ENCODE measurements around the gene TTLL9. TPM values are rescaled to one million over a fixed set of nuclear protein-coding genes. Genes with fewer than 3 reads are reported as not detected.

The TTLL9 gene
- total RNA-seq, 2 donors from 2014 or later, result 1.2 TPM; not detected in 1

DNA sequence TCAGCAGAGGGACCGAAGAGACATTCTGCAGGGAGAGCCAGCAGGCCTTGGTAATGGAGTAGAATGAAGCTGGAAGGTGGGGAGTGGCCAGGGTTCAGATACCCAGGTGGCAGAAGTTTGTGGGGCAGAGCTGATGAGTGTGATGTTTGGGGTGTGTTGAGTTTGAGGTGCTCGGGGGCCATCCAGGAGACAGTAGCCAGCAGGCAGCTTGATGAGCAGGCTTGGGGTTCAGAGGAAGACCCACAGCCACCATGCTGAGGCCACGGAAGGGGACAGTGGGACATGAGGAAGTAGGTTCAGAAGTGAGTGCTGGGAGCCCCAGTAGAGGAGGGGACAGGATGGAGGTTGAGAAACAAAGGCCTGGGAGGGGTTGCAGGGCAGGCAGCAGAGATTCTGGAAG, 13.9 kb upstream of the TTLL9 start:
- Histone ChIP-seq H3K27me3 (replicated peaks; ENCODE audit: insufficient read depth) (no peaks in the 10 kb centered on the region), H3K36me3 (no peaks in the 10 kb centered on the region), H3K4me3 (no peak overlapping the region), H3K9me3 (no peaks in the 10 kb centered on the region), H3K4me1 (replicated peaks) (peaks cover 5% of the 10 kb centered on the region), H3K27ac (no peak overlapping the region)
- WGBS, result 64% methylated on average over 3 of the region's 3 CpGs
- no peak for DNase-seq (ENCODE audit: low spot score)
- intact Hi-C loops (cut with DNase I), result no loop called here
- TF ChIP-seq, protein P1, sequence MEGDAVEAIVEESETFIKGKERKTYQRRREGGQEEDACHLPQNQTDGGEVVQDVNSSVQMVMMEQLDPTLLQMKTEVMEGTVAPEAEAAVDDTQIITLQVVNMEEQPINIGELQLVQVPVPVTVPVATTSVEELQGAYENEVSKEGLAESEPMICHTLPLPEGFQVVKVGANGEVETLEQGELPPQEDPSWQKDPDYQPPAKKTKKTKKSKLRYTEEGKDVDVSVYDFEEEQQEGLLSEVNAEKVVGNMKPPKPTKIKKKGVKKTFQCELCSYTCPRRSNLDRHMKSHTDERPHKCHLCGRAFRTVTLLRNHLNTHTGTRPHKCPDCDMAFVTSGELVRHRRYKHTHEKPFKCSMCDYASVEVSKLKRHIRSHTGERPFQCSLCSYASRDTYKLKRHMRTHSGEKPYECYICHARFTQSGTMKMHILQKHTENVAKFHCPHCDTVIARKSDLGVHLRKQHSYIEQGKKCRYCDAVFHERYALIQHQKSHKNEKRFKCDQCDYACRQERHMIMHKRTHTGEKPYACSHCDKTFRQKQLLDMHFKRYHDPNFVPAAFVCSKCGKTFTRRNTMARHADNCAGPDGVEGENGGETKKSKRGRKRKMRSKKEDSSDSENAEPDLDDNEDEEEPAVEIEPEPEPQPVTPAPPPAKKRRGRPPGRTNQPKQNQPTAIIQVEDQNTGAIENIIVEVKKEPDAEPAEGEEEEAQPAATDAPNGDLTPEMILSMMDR (IDR thresholded peaks at IDR 0.05), result no peak
- TF ChIP-seq POLR2AphosphoS5 (IDR thresholded peaks at IDR 0.05) (no peak), POLR2A (IDR thresholded peaks at IDR 0.05) (no peak)

DNA sequence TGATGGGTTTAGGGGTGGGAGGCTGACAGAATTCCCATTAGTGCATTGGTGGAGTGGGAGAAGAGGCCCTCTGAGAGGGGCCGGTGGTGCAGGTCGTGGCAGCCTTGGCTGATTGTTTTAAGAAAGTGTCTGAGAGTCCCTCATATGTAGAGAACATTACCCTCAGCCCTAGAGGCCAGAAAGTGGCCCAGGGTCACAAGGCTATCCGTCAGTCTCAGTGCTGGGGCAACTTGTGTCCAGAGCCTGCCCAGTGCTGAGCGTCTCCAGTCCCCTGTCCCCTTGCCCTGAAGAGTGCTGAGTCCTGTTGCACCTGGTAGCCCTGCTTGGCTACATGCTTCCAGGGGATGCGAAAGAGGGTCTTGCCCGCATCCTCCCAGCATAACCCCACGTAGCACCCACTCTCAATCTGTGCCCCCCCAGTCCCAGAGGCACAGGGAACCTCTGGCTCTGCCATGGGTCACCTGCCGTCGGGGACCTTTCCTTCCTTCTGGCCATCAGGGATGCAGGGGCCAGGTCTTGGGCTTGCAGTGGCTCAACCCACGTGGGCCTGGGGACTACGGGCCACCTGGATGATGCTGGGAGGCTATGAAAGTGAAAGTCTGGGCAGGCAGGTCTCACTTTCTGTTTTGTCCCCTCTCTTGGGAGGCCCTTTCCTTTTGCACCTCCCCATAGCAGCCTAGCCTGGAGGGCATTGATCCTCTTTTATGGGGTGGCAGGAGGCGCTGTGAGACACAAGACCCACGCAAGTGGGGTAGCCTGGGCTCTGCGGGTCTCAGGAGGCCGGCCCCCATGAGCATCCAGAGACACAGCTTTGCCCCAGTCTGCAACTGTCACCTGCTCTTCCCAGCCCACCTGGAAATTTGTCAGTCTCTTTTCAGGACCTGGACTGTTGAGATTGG, 12.3 kb upstream of the TTLL9 start:
- no peak overlapping the region for H3K27ac ChIP-seq
- no peaks in the 10 kb centered on the region for H3K27me3 ChIP-seq (replicated peaks; ENCODE audit: insufficient read depth)
- WGBS, result 79% methylated on average over 15 of the region's 15 CpGs
- intact Hi-C loops (cut with DNase I), result no loop called here
- H3K4me3 ChIP-seq, result no peak overlapping the region
- TF ChIP-seq, protein P1 (IDR thresholded peaks at IDR 0.05), result no peak
- TF ChIP-seq POLR2A (IDR thresholded peaks at IDR 0.05) (no peak), POLR2AphosphoS5 (IDR thresholded peaks at IDR 0.05) (no peak)
- DNase-seq (ENCODE audit: low spot score), result no peak
- H3K4me1 ChIP-seq (replicated peaks), result peaks cover 5% of the 10 kb centered on the region
- H3K36me3 ChIP-seq, result no peaks in the 10 kb centered on the region
- no peaks in the 10 kb centered on the region for H3K9me3 ChIP-seq

DNA sequence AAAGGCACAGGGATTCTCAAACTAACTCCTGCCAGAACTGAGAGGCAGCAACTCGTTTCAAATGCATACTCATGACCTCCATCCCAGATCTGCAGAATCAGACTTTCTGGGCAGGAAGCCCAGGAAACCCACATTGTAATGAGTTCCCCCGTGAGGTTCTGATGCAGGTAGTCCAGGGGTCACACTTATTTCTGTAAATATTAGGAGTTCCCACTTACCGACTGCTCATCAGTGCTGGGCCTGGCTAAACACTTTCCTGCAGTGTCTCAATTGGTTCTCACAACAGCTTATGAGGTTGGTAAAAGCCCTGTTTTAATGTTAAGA, 11.7 kb upstream of the TTLL9 start:
- Histone ChIP-seq H3K4me3 (no peak overlapping the region), H3K27me3 (replicated peaks; ENCODE audit: insufficient read depth) (no peaks in the 10 kb centered on the region), H3K36me3 (no peaks in the 10 kb centered on the region), H3K4me1 (replicated peaks) (peaks cover 5% of the 10 kb centered on the region), H3K27ac (no peak overlapping the region), H3K9me3 (no peaks in the 10 kb centered on the region)
- TF ChIP-seq POLR2AphosphoS5 (IDR thresholded peaks at IDR 0.05), result no peak
- TF ChIP-seq, protein P1 (IDR thresholded peaks at IDR 0.05), result no peak
- DNase-seq (ENCODE audit: low spot score), result no peak
- intact Hi-C loops (cut with DNase I), result no loop called here
- WGBS, result 45% methylated on average over 3 of the region's 3 CpGs

- no peak for TF ChIP-seq POLR2AphosphoS5 (IDR thresholded peaks at IDR 0.05)
- Histone ChIP-seq H3K27ac (no peak overlapping the region), H3K9me3 (no peaks in the 10 kb centered on the region), H3K4me3 (no peak overlapping the region), H3K27me3 (replicated peaks; ENCODE audit: insufficient read depth) (no peaks in the 10 kb centered on the region), H3K36me3 (no peaks in the 10 kb centered on the region), H3K4me1 (replicated peaks) (peaks cover 5% of the 10 kb centered on the region)
- DNase-seq (ENCODE audit: low spot score), result no peak
- WGBS, result 88% methylated on average over 5 of the region's 5 CpGs
- intact Hi-C loops (cut with DNase I), result no loop called here
These were observed 11.0 kb upstream of the TTLL9 start for GRCh38 chr20:31859266-31859997.

DNA sequence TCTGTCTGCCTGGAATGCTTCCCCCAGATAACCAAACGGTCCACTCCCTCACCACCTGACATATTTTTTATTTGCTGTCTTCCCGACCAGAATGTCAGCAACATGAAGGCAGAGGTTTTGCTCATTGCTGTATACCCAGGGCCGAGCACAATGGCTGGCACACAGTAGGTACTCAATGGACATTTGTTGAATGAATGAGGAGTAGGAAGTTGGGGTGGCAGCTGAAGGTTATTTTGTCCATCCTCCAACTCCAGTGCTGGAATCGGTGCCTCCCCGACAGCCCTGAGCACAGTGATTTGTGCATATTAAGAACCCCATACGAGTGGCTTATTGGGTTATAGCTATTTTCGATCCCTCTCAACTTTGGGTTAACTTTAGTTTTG, 10.4 kb upstream of the TTLL9 start:
- TF ChIP-seq, protein P1 (IDR thresholded peaks at IDR 0.05), result no peak
- no peak for TF ChIP-seq POLR2AphosphoS5 (IDR thresholded peaks at IDR 0.05)
- TF ChIP-seq POLR2A (IDR thresholded peaks at IDR 0.05), result no peak
- H3K4me3 ChIP-seq, result no peak overlapping the region
- 52% methylated on average over 7 of the region's 7 CpGs for WGBS
- no peaks in the 10 kb centered on the region for H3K9me3 ChIP-seq
- H3K4me1 ChIP-seq (replicated peaks), result peaks cover 5% of the 10 kb centered on the region
- no peak overlapping the region for H3K27ac ChIP-seq
- intact Hi-C loops (cut with DNase I), result no loop called here
- no peak for DNase-seq (ENCODE audit: low spot score)
- no peaks in the 10 kb centered on the region for H3K27me3 ChIP-seq (replicated peaks; ENCODE audit: insufficient read depth)
- H3K36me3 ChIP-seq, result no peaks in the 10 kb centered on the region

Data from prostate gland (tissue), 2 donors.